HepG2 (cell line): Measurements from ENCODE around the gene TRPV2. TPM values are rescaled to one million over a fixed set of nuclear protein-coding genes. Genes with fewer than 3 reads are reported as not detected.

Source experiments
- AGO1 ChIP-seq: fragments of 200-400 bp; formaldehyde crosslinking; IDR thresholded peaks from 2 replicates; pipeline ENCODE4 v1.6.1; 2017; ENCODE audit warnings: mild to moderate bottlenecking, low read depth, low read length, moderate library complexity; ENCODE audit not compliant: poor library complexity, severe bottlenecking
- CENPBD1 ChIP-seq: sonication (generic); formaldehyde crosslinking; IDR thresholded peaks from 2 replicates; pipeline ENCODE4 v1.8.0; 2022; ENCODE audit warnings: missing genetic modification reagents, low read depth, mild to moderate bottlenecking, borderline replicate concordance
- ERF ChIP-seq: IDR thresholded peaks from 2 replicates; pipeline ENCODE4 v1.6.1; 2018; ENCODE audit warnings: missing biosample characterization, missing genetic modification reagents
- ESRRA ChIP-seq: sonication (generic); formaldehyde crosslinking; IDR thresholded peaks from 2 replicates; pipeline ENCODE4 v1.5.1; 2020; ENCODE audit warnings: mild to moderate bottlenecking, low read depth, missing genetic modification reagents
- JUNB ChIP-seq: sonication (generic); formaldehyde crosslinking; IDR thresholded peaks from 2 replicates; pipeline ENCODE4 v1.8.0; 2022; ENCODE audit warnings: missing genetic modification reagents, mild to moderate bottlenecking, borderline replicate concordance
- MAFF ChIP-seq: IDR thresholded peaks from 2 replicates; pipeline ENCODE4 v1.6.1; 2011; ENCODE audit warnings: low read depth, low read length, improper control_type of control experiment
- PCBP2 ChIP-seq: fragments of 200-400 bp; formaldehyde crosslinking; optimal IDR thresholded peaks from 2 replicates; pipeline ENCODE3; 2018; ENCODE audit warnings: low read length, low read depth; ENCODE audit not compliant: poor library complexity, severe bottlenecking
- PITX1 ChIP-seq: sonication (generic); formaldehyde crosslinking; IDR thresholded peaks from 2 replicates; pipeline ENCODE4 v1.5.1; 2020; ENCODE audit warnings: mild to moderate bottlenecking, missing genetic modification reagents
- USF2 ChIP-seq, 2 experiments: sonication (generic) in 1 of 2; formaldehyde crosslinking in 1 of 2; IDR thresholded peaks; 2 replicates each; pipeline versions ENCODE4 v1.5.1 to v1.6.1; 2011 to 2020; ENCODE audit warnings: borderline replicate concordance in 1 of 2, low read depth in 1 of 2, low read length in 1 of 2, mild to moderate bottlenecking in 1 of 2, missing genetic modification reagents in 1 of 2, moderate library complexity in 1 of 2
- ZNF362 ChIP-seq: sonication (generic); formaldehyde crosslinking; IDR thresholded peaks from 2 replicates; pipeline ENCODE4 v1.4.0; 2020; ENCODE audit warnings: missing genetic modification reagents, mild to moderate bottlenecking, borderline replicate concordance
- ZNF484 ChIP-seq: sonication (generic); formaldehyde crosslinking; IDR thresholded peaks from 2 replicates; pipeline ENCODE4 v1.5.1; 2020; ENCODE audit warnings: mild to moderate bottlenecking, low read depth, missing genetic modification reagents, borderline replicate concordance
- ZNF574 ChIP-seq: sonication (generic); formaldehyde crosslinking; IDR thresholded peaks from 2 replicates; pipeline ENCODE4 v1.4.0; 2020; ENCODE audit warnings: missing genetic modification reagents
- ZNF646 ChIP-seq: sonication (generic); formaldehyde crosslinking; IDR thresholded peaks from 2 replicates; pipeline ENCODE4 v1.9.0; 2021; ENCODE audit warnings: mild to moderate bottlenecking, missing genetic modification reagents
- polyA plus RNA-seq, 8 experiments: library from polyadenylated mRNA; depleted of rRNA in 3 of 8; stranded (reverse) in 7 of 8; unstranded in 1 of 8; fragments of >200 nt; fragmentation: Illumina TruSeq in 4 of 8; extraction: Trizol in 4 of 8; gene quantifications; 2 replicates each; pipeline versions ENCODE4 v1.2.1 to v1.2.3, GENCODE V29; 2011 to 2016; ENCODE audit warnings: low read depth in 4 of 8, missing spikeins in 1 of 8, mixed read lengths in 1 of 8; ENCODE audit not compliant: insufficient read depth in 1 of 8
- total RNA-seq, 5 experiments: library from RNA; depleted of rRNA; stranded (reverse); fragments of >200 nt; fragmentation: Illumina TruSeq; extraction: Trizol; gene quantifications; 2 replicates each; pipeline ENCODE4 v1.2.3, GENCODE V29; 2016; ENCODE audit warnings: low read depth in 1 of 5

The TRPV2 gene
- total and polyA plus RNA-seq, 2 of the 13 experiments (the other 11 are each of a cell fraction or from before 2014, with no cell fraction given): 13.6 to 21.3 TPM

GRCh38 chr17:16425698-16426659, 10.6 kb downstream of the TRPV2 start (continued):
- TF ChIP-seq PCBP2 (no peak), ESRRA (CRISPR knock-in tag) (no peak), PITX1 (no peak), ZNF646 (CRISPR knock-in tag) (no peak), ZNF362 (CRISPR knock-in tag) (no peak), ERF (0 out of 2 replicates have a peak, but pooled peaks have one; percentile 26), ZNF574 (peak; percentile 52), ZNF484 (CRISPR knock-in tag) (no peak), JUNB (CRISPR knock-in tag) (no peak), MAFF (no peak), CENPBD1 (CRISPR knock-in tag) (no peak), AGO1 (no peak), USF2 (IDR thresholded peaks at IDR 0.05; ENCODE audit: low read depth, low read length) (no peak), USF2 (CRISPR knock-in tag; IDR thresholded peaks at IDR 0.05; ENCODE audit: borderline replicate concordance) (no peak)
